ENCODE data around the gene HLA-G.
A peak's percentile ranks its signal among the peaks of the same experiment; 100 is the strongest.

The HLA-G gene

GRCh38 chr6:29845405-29846006 is 17.9 kb downstream of the HLA-G start:
- no peaks in the 10 kb centered on the region for H3K9me3 ChIP-seq (ENCODE audit: insufficient read depth, low read depth, low read length)
- peaks cover 23% of the 10 kb centered on the region for H3K27me3 ChIP-seq (ENCODE audit: insufficient read depth, low read length)
- H3K4me3 ChIP-seq (ENCODE audit: low read length), result no peak overlapping the region
- H3K27ac ChIP-seq (ENCODE audit: low read depth, low read length), result no peak overlapping the region
- no peak overlapping the region for H3K9ac ChIP-seq (ENCODE audit: low read depth, low read length)
- H3K4me1 ChIP-seq (ENCODE audit: insufficient read depth, low read length), result no peaks in the 10 kb centered on the region; the same call in 1 of the 2 replicates
- no peaks in the 10 kb centered on the region for H3K36me3 ChIP-seq (ENCODE audit: insufficient read depth, low read length)
- WGBS, result 43% methylated on average over 2 of the region's 2 CpGs

GRCh38 chr6:29847871-29848630 is 20.4 kb downstream of the HLA-G start:
- H3K9me3 ChIP-seq (ENCODE audit: insufficient read depth, low read depth, low read length), result no peaks in the 10 kb centered on the region
- no peak overlapping the region for H3K27ac ChIP-seq (ENCODE audit: low read depth, low read length)
- H3K4me1 ChIP-seq (ENCODE audit: insufficient read depth, low read length), result no peaks in the 10 kb centered on the region; the same call in 1 of the 2 replicates
- H3K9ac ChIP-seq (ENCODE audit: low read depth, low read length), result no peak overlapping the region
- no peak overlapping the region for H3K4me3 ChIP-seq (ENCODE audit: low read length)
- WGBS, result 14% methylated on average over 13 of the region's 14 CpGs
- peaks cover 39% of the 10 kb centered on the region for H3K27me3 ChIP-seq (ENCODE audit: insufficient read depth, low read length)
- H3K36me3 ChIP-seq (ENCODE audit: insufficient read depth, low read length), result no peaks in the 10 kb centered on the region

GRCh38 chr6:29850011-29850553 is 22.5 kb downstream of the HLA-G start:
- H3K27me3 ChIP-seq (ENCODE audit: insufficient read depth, low read length), result peaks cover 41% of the 10 kb centered on the region
- H3K27ac ChIP-seq (ENCODE audit: low read depth, low read length), result no peak overlapping the region
- WGBS, result 54% methylated on average over 37 of the region's 38 CpGs
- no peaks in the 10 kb centered on the region for H3K4me1 ChIP-seq (ENCODE audit: insufficient read depth, low read length)
- no peaks in the 10 kb centered on the region for H3K36me3 ChIP-seq (ENCODE audit: insufficient read depth, low read length)
- H3K9me3 ChIP-seq (ENCODE audit: insufficient read depth, low read depth, low read length), result no peaks in the 10 kb centered on the region
- no peak overlapping the region for H3K9ac ChIP-seq (ENCODE audit: low read depth, low read length)
- peak overlapping the region; percentile 41 for H3K4me3 ChIP-seq (ENCODE audit: low read length)

DNA sequence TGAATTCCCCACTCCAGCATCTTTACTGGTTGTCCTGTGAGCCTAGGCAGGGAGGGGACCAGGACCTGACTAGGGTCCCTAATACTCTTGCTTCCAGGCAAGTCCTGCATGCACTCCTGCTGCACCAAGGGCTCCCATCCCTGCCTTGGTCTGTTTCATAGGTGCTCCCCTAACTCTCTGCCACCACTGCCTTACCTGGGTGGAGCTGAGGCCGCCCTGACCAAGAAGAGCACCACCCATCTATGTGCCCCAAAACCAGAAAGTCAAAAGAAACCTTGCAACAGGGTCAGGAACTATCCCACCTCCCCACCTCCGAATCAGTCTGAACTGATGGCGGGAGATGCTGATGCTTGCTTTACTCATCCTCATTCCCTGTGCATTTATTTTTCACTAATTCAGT is 23.6 kb downstream of the HLA-G start:
- no peak overlapping the region for H3K27ac ChIP-seq (ENCODE audit: low read depth, low read length)
- no peak overlapping the region for H3K4me3 ChIP-seq (ENCODE audit: low read length)
- H3K9me3 ChIP-seq (ENCODE audit: insufficient read depth, low read depth, low read length), result no peaks in the 10 kb centered on the region
- WGBS, result 77% methylated on average over 3 of the region's 3 CpGs
- H3K4me1 ChIP-seq (ENCODE audit: insufficient read depth, low read length), result no peaks in the 10 kb centered on the region
- peaks cover 41% of the 10 kb centered on the region for H3K27me3 ChIP-seq (ENCODE audit: insufficient read depth, low read length)
- no peaks in the 10 kb centered on the region for H3K36me3 ChIP-seq (ENCODE audit: insufficient read depth, low read length)
- H3K9ac ChIP-seq (ENCODE audit: low read depth, low read length), result no peak overlapping the region

GRCh38 chr6:29853245-29853644 is 25.6 kb downstream of the HLA-G start:
- no peaks in the 10 kb centered on the region for H3K4me1 ChIP-seq (ENCODE audit: insufficient read depth, low read length)
- no peak overlapping the region for H3K9ac ChIP-seq (ENCODE audit: low read depth, low read length)
- H3K36me3 ChIP-seq (ENCODE audit: insufficient read depth, low read length), result no peaks in the 10 kb centered on the region
- no peaks in the 10 kb centered on the region for H3K9me3 ChIP-seq (ENCODE audit: insufficient read depth, low read depth, low read length)
- peaks cover 41% of the 10 kb centered on the region for H3K27me3 ChIP-seq (ENCODE audit: insufficient read depth, low read length)
- WGBS, result 50% methylated on average over 2 of the region's 2 CpGs
- H3K27ac ChIP-seq (ENCODE audit: low read depth, low read length), result no peak overlapping the region
- H3K4me3 ChIP-seq (ENCODE audit: low read length), result no peak overlapping the region

- 0 out of 2 replicates have a peak, but pooled peaks cover 9% of the 10 kb centered on the region for H3K27me3 ChIP-seq (ENCODE audit: insufficient read depth, low read length)
- no peak overlapping the region for H3K9ac ChIP-seq (ENCODE audit: low read depth, low read length)
- no peaks in the 10 kb centered on the region for H3K4me1 ChIP-seq (ENCODE audit: insufficient read depth, low read length)
- no peaks in the 10 kb centered on the region for H3K36me3 ChIP-seq (ENCODE audit: insufficient read depth, low read length)
- no peaks in the 10 kb centered on the region for H3K9me3 ChIP-seq (ENCODE audit: insufficient read depth, low read depth, low read length)
- 86% methylated on average over 1 of the region's 1 CpG for WGBS
- H3K4me3 ChIP-seq (ENCODE audit: low read length), result no peak overlapping the region
- no peak overlapping the region for H3K27ac ChIP-seq (ENCODE audit: low read depth, low read length)
Observed at GRCh38 chr6:29858006-29858405, 30.4 kb downstream of the HLA-G start.

DNA sequence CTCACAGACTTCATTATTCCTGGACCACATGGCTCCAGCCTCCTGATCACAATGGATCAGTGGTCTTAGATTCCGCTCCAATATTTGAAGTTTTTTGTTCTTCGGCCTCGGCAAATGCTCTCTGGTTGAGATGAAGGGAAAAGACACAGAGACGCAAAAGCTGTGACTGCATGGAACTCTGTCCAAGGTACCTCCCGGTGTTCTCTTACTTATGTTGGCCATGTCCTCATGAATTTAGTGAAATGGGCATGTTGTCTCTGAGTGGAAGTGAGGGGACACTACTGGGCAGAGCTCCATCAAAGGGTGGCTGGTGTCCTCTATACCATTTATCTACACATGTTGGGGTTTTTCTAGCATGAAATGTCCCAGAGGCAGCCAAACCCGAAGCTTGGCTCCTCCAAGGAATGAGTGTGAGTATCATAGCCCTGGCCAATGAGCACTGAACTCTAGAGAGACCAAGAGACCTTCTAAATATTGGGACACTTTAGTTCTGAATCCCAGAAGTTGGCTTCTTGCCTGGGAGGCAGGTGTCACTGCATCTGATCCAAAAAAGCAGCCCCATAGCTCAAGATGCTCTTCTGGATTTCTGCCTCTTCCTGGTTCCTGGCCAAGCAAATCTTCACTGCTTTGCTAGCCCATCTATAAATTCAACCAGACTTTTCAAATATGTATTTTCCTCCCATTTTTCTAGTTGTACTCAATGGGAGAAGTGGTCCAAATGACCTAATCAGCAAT is 34.1 kb downstream of the HLA-G start:
- H3K4me1 ChIP-seq (ENCODE audit: insufficient read depth, low read length), result no peaks in the 10 kb centered on the region
- no peaks in the 10 kb centered on the region for H3K36me3 ChIP-seq (ENCODE audit: insufficient read depth, low read length)
- 89% methylated on average over 6 of the region's 6 CpGs for WGBS
- no peak overlapping the region for H3K27ac ChIP-seq (ENCODE audit: low read depth, low read length)
- H3K27me3 ChIP-seq (ENCODE audit: insufficient read depth, low read length), result peaks cover 18% of the 10 kb centered on the region
- H3K4me3 ChIP-seq (ENCODE audit: low read length), result no peak overlapping the region
- H3K9me3 ChIP-seq (ENCODE audit: insufficient read depth, low read depth, low read length), result no peaks in the 10 kb centered on the region
- no peak overlapping the region for H3K9ac ChIP-seq (ENCODE audit: low read depth, low read length)

DNA sequence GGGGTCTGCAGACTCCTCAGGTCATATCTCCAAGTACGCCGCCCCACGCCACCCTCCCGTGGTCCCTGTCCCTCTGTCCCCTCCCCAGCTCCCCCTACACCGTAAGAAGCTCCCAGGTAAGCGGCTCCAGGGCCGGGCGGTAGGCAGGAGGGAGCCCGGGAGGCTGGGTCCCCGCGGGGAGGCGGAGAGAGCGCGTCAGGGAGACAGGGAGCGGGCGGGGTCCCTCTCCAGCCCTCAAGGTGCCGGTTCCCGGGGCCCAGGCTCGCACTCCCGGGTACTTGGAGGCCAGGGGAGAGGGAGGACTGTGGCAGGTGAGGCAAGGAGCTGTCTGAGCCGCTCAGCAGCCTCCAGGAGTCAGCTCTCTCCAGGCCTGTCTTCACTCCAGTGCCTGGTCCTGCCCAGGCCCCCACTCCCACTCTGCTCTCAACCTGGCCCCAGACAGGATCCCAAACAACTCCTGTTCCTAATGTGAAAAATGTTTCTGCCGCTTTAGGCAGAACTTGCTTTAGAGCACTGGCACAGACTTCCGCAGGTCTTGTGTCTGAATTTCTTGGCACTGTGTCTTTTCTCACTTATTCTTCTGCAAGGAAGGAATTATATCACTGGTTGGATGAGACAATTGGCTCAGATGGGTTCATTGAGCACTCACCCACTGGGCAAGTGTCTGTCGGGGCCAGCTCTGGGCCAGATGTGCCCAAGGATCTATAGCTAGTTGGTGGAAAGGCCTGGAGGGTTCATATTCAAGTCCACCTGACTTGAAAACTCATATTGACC is 36.6 kb downstream of the HLA-G start:
- Histone ChIP-seq H3K9me3 (ENCODE audit: insufficient read depth, low read depth, low read length) (no peaks in the 10 kb centered on the region), H3K9ac (ENCODE audit: low read depth, low read length) (no peak overlapping the region), H3K27ac (ENCODE audit: low read depth, low read length) (no peak overlapping the region), H3K4me1 (ENCODE audit: insufficient read depth, low read length) (no peaks in the 10 kb centered on the region), H3K36me3 (ENCODE audit: insufficient read depth, low read length) (no peaks in the 10 kb centered on the region), H3K4me3 (ENCODE audit: low read length) (peak overlapping the region; percentile 44), H3K27me3 (ENCODE audit: insufficient read depth, low read length) (peaks cover 18% of the 10 kb centered on the region)
- 59% methylated on average over 23 of the region's 24 CpGs for WGBS

DNA sequence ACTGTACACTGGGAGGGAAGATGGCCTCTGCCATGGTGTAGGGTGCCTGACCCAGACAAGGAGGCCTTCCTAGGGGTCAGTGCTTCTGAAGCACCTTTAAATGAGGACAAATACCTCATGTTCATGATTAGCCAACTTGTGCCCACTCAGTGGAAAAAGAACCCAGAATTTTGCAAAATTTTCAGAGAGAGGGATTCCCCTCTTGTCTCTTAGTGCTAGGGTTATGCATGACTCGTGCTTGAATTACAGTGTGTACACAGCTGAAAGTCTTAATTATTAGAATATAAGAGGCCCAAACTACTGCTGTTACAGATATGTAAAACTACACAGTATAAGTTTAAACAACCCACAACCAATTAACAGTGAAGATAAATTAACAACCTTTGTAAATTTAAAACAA is 38.0 kb downstream of the HLA-G start:
- WGBS, result 80% methylated on average over 1 of the region's 1 CpG
- peaks cover 18% of the 10 kb centered on the region for H3K27me3 ChIP-seq (ENCODE audit: insufficient read depth, low read length)

DNA sequence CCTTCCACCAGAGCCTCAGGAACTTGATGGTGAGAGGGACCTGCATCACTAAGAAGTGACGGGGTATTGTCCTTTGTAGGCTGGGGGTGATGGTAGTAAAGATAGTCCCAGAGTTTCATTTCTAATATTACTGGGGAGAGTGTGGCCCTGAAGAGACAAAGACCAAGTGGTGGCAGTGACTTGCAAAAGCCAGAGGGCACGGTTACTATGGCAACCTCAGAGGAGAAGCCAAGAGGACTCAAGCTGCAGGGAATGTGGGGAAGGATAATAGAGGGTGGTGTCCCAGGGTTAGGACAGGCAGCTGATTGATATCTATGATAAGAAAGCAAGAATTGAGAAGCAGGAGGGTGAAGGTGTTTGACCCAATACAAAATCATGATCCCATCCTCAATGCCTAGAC is 42.5 kb downstream of the HLA-G start:
- H3K4me1 ChIP-seq (ENCODE audit: insufficient read depth, low read length), result no peaks in the 10 kb centered on the region
- H3K36me3 ChIP-seq (ENCODE audit: insufficient read depth, low read length), result no peaks in the 10 kb centered on the region
- 72% methylated on average over 2 of the region's 2 CpGs for WGBS
- H3K27ac ChIP-seq (ENCODE audit: low read depth, low read length), result no peak overlapping the region
- H3K9me3 ChIP-seq (ENCODE audit: insufficient read depth, low read depth, low read length), result no peaks in the 10 kb centered on the region
- H3K27me3 ChIP-seq (ENCODE audit: insufficient read depth, low read length), result no peaks in the 10 kb centered on the region
- H3K9ac ChIP-seq (ENCODE audit: low read depth, low read length), result no peak overlapping the region
- no peak overlapping the region for H3K4me3 ChIP-seq (ENCODE audit: low read length)

More for the DNA sequence above, 38.0 kb downstream of the HLA-G start:
- Histone ChIP-seq H3K9ac (ENCODE audit: low read depth, low read length) (no peak overlapping the region), H3K36me3 (ENCODE audit: insufficient read depth, low read length) (no peaks in the 10 kb centered on the region), H3K27ac (ENCODE audit: low read depth, low read length) (no peak overlapping the region), H3K9me3 (ENCODE audit: insufficient read depth, low read depth, low read length) (no peaks in the 10 kb centered on the region), H3K4me3 (ENCODE audit: low read length) (no peak overlapping the region), H3K4me1 (ENCODE audit: insufficient read depth, low read length) (no peaks in the 10 kb centered on the region)

All from HUES64 (cell line).